C1 segment of cervical spinal cord (tissue), 14 donors: ENCODE results near the gene CPXM2.
A peak's percentile ranks its signal among the peaks of the same experiment; 100 is the strongest.

Source experiments
- DNase-seq, 14 donors: peaks; one replicate each; lab custom pipeline; 2025; lab: John Stamatoyannopoulos, UW

CPXM2 gene

GRCh38 chr10:123800289-123800688 lies 91.3 kb downstream of the CPXM2 start:
- no peak for DNase-seq

GRCh38 chr10:123798856-123799255 lies 92.8 kb downstream of the CPXM2 start:
- DNase-seq, result no peak

DNA sequence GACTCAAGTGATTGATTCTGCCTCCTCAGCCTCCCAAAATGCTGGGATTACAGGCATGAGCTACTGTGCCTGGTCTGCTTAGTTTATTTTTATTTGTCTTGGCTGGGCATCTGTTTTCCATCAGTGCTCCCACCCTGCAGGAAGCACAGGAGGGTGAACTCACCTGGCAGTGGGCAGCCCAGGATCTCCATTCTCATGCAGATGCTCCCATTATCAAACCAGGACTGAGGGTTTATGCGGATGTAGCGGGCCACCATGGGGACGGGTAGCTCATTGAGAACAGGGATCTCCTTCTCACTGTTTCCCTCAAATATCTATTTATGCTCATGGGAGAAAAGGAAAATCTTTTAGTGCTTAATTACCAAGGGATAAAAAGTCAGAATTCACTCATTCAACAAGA lies 93.8 kb downstream of the CPXM2 start:
- no peak for DNase-seq

DNA sequence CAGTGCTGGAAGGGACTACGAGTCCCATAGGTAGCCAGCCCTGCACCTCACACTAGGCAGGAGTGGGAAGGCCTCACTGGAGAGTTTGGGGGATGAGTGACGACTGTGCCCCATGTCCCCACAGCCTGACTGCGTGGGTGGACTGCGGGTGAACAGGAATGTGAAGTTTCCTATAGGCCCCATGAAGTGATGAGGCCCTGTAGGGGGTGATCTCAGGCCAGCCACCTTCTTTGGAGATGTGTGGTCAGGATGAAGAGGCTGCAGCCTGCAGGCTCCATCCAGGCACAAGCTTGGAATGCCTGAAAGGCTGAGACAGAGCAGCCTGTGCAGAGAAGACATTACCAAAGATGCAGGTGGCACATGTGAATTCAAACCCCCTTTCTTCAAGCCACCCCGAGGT lies 94.9 kb downstream of the CPXM2 start:
- DNase-seq, result no peak

GRCh38 chr10:123795846-123796590 lies 95.6 kb downstream of the CPXM2 start:
- DNase-seq, result no peak

DNA sequence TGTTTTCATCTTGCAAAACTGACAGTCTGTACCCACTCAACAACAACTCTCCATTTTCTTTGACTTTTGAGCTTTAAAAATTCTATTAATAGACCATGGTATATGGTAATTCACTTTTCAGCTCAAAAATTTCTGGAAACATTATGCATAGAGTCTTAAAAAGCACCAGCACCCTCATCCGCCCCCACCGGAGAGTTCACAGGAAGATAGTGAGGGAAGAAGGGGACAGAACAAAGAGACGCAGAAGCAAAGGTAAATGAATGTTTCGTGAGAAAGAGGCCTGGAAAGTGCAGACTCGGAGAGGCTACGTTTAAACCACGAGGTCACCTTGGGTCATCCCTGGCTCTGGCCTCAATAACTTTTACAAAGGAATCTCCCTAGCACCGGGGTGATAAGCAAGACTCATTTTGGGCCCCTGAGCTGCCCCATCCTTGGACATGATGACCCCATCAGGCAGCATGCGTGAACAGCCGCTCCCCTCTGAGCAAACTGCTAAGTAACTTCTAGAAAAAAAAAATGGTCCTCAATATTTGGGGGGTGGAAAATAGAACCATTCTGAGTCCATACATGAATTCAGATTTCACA lies 96.3 kb downstream of the CPXM2 start:
- no peak for DNase-seq

- no peak for DNase-seq
Observed at GRCh38 chr10:123792248-123792978, 99.2 kb downstream of the CPXM2 start.

GRCh38 chr10:123790132-123790885 lies 101.3 kb downstream of the CPXM2 start:
- DNase-seq, result no peak

- no peak for DNase-seq
Observed at GRCh38 chr10:123788981-123789380, 102.6 kb downstream of the CPXM2 start.

GRCh38 chr10:123787566-123787965 lies 104.0 kb downstream of the CPXM2 start:
- DNase-seq, result no peak

- no peak for DNase-seq
Observed at GRCh38 chr10:123786896-123787295, 104.7 kb downstream of the CPXM2 start.

GRCh38 chr10:123786306-123786705 lies 105.3 kb downstream of the CPXM2 start:
- DNase-seq, result no peak

- no peak for DNase-seq
Observed at GRCh38 chr10:123784646-123785045, 107.0 kb downstream of the CPXM2 start.

GRCh38 chr10:123784216-123784615 lies 107.4 kb downstream of the CPXM2 start:
- no peak for DNase-seq

DNA sequence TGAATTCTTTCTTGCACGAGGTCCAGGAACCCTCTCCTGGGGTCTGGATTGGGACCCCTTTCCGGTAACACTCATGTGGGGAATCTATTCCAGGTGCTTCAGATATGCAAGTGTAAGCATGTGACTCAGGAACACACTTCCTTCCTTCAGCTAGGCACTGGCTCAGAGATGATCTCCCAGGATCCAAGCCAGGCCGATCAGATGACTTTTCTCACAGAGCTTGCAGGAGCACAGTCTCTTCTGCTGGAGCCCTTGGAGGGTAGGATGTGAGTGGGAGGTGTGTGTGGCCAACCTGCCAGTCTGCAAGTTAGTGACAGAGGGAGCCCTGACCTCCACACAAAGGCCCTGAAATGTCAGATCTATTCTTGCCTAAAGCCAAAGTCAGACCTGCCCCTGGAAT lies 108.3 kb downstream of the CPXM2 start:
- peak in 1 of 14 donors; percentile 1 for DNase-seq

- DNase-seq, result no peak
Observed at GRCh38 chr10:123782549-123782948, 109.1 kb downstream of the CPXM2 start.

DNA sequence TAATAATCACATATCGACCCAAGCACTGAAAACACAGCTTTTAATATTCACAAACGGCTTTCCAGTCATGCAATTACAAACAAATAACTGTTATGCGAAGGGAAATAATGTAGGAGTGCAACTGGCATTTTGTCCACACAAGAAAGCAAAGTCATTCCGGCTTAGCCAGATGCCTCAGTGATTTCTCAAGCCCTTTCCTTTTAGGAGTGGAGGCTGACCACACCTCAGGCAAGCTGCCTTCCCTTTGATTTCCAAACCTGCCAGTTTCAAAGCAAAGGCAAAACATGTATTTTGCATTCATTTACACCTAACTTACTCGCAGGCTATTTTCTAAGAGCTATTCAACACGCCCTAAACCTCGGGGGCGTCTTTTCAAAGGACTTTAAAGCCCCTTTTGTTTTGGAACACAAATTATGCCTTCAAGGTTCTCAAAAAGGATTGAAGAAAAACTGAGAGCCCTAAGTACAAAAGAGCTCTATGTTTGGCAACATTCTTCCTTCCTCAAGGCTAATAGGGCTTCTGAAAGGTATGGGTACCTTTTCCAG lies 109.6 kb downstream of the CPXM2 start:
- DNase-seq, result no peak

GRCh38 chr10:123781324-123781900 lies 110.2 kb downstream of the CPXM2 start:
- no peak for DNase-seq

DNA sequence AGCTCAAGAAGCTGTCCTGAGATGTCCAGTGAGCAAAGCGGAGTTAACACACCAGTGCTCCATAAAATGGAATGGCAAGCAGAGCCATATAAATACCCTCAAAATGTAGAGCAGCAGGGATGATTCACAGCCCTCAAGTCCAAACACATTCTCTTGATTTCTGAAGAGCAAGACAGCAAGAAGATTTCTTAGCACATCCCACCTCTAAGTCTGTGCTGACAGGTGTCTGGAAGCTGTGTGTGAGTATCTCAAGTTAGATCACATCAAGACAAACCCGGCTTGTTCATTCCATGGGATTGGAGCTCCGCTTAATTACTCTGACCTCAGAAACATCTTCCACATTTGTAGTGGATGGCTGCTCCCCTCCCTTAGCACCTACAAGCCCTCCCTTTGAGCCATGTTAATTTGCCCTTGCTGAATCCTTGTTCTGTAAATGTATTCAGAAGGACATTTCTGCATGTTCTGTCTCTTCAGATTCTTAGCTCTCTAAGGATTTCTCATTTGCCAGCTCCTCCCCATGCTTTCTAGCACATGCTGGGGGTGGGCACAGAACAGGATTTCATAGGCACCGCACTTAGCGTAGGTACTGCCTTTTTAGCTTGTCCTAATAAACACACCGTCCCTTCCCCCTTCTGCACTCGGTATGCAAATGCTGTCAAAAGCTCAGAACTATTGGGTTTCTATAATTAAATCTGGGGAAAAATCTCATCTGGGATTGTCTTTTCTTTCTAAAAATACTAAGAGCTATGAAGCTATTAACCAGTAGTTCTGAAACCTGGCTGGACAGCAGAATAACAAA lies 112.7 kb downstream of the CPXM2 start:
- DNase-seq, result no peak

- no peak for DNase-seq
Observed at GRCh38 chr10:123777881-123778280, 113.7 kb downstream of the CPXM2 start.
